Epithelial cell of esophagus (primary cell): ENCODE results near the gene TIMM22.

Source experiments
- DNase-seq: peaks from one replicate; pipeline ENCODE4 v3.0.0; 2010; ENCODE audit warnings: low read depth
- H3K4me3 ChIP-seq: 2 replicates; pipeline ENCODE4 v1.5.1; 2011; ENCODE audit warnings: mild to moderate bottlenecking, low read length, control low read depth
- CTCF ChIP-seq: IDR thresholded peaks from 2 replicates; pipeline ENCODE4 v1.5.1; 2011; ENCODE audit warnings: low read depth, mild to moderate bottlenecking, low read length, control low read depth, inconsistent platforms; ENCODE audit not compliant: insufficient read depth; ENCODE audit errors: missing control alignments

Gene TIMM22

GRCh38 chr17:979539-980405 is 17.2 kb upstream of the TIMM22 start, which contains the start of gene NXN:
Gene NXN, minus strand, starts transcription at chr17:979776.
- peak; percentile 81 for DNase-seq

GRCh38 chr17:980406-981291 is 16.3 kb upstream of the TIMM22 start:
- peak overlapping the region; percentile 46 for H3K4me3 ChIP-seq
- peak; percentile 89 for DNase-seq
- peak; percentile 75 for TF ChIP-seq CTCF

More at GRCh38 chr17:979539-980405, 17.2 kb upstream of the TIMM22 start, which contains the start of gene NXN:
- no peak for TF ChIP-seq CTCF
- peak within 1 kb of the TSS; percentile 82 for H3K4me3 ChIP-seq

GRCh38 chr17:981292-981658 is 15.7 kb upstream of the TIMM22 start:
- TF ChIP-seq CTCF = no peak
- H3K4me3 ChIP-seq = no peak overlapping the region
- no peak for DNase-seq

GRCh38 chr17:983921-984320 is 13.0 kb upstream of the TIMM22 start:
- DNase-seq = no peak
- no peak overlapping the region for H3K4me3 ChIP-seq
- TF ChIP-seq CTCF = no peak

GRCh38 chr17:986322-986929 is 10.5 kb upstream of the TIMM22 start:
- no peak for DNase-seq
- TF ChIP-seq CTCF = no peak
- no peak overlapping the region for H3K4me3 ChIP-seq

- DNase-seq = no peak
- TF ChIP-seq CTCF = no peak
- H3K4me3 ChIP-seq = no peak overlapping the region
Measured at GRCh38 chr17:987931-988330, 9.0 kb upstream of the TIMM22 start.
